NCI-H82 (cell line): ENCODE results near the gene ANKRD13A.
"Not testable (repeated sequence)": the region's sequence is repeated elsewhere in the genome, so short reads cannot be mapped to it uniquely, and the experiment has no call there.

Experiments
- DNase-seq: peaks from one replicate; lab custom pipeline; 2025; lab: John Stamatoyannopoulos, UW

ANKRD13A gene

GRCh38 chr12:110079477-110080400, 80.5 kb downstream of the ANKRD13A start:
- no peak for DNase-seq

GRCh38 chr12:110080410-110080809, 81.2 kb downstream of the ANKRD13A start:
- no peak for DNase-seq

- DNase-seq = no peak
Observed at GRCh38 chr12:110084314-110085015, 85.2 kb downstream of the ANKRD13A start.

GRCh38 chr12:110088216-110088615, 89.0 kb downstream of the ANKRD13A start:
- DNase-seq = not testable (repeated sequence)

GRCh38 chr12:110088936-110089335, 89.7 kb downstream of the ANKRD13A start:
- DNase-seq = no peak
